NCI-H1694 treated with DMSO at 0.1 percent for 48 hours (cell line): Measurements from ENCODE around the gene NAA38.
"Not testable (repeated sequence)": the region's sequence is repeated elsewhere in the genome, so short reads cannot be mapped to it uniquely, and the experiment has no call there.

Experiments used
- DNase-seq: peaks from one replicate; lab custom pipeline; 2025; lab: John Stamatoyannopoulos, UW

NAA38 gene

GRCh38 chr17:7882068-7882467 is 24.7 kb upstream of the NAA38 start:
- DNase-seq, result peak; percentile 67

- DNase-seq, result peak; percentile 96
These were observed 24.1 kb upstream of the NAA38 start for GRCh38 chr17:7881276-7882054.

- DNase-seq, result peak; percentile 11
These were observed 22.9 kb upstream of the NAA38 start for GRCh38 chr17:7880076-7880868.

- no peak for DNase-seq
These were observed 20.9 kb upstream of the NAA38 start for GRCh38 chr17:7878234-7878633.

GRCh38 chr17:7875804-7876370 is 18.5 kb upstream of the NAA38 start:
- no peak for DNase-seq

GRCh38 chr17:7873051-7873450 is 15.7 kb upstream of the NAA38 start:
- DNase-seq, result no peak

GRCh38 chr17:7867881-7868329 is 10.5 kb upstream of the NAA38 start:
- DNase-seq, result no peak

- no peak for DNase-seq
These were observed 7.8 kb upstream of the NAA38 start for GRCh38 chr17:7864995-7865650.

GRCh38 chr17:7864384-7864783 is 7.0 kb upstream of the NAA38 start:
- DNase-seq, result not testable (repeated sequence)

- DNase-seq, result peak; percentile 71
These were observed 5.5 kb upstream of the NAA38 start for GRCh38 chr17:7862692-7863437.

GRCh38 chr17:7859028-7859427 is 1.7 kb upstream of the NAA38 start:
- no peak for DNase-seq

- no peak for DNase-seq
These were observed 1.1 kb upstream of the NAA38 start for GRCh38 chr17:7858522-7858810.

GRCh38 chr17:7857713-7858521 is 558 bp upstream of the NAA38 start, which contains the start of gene CYB5D1:
CYB5D1 (plus strand) TSS chr17:7858003; CDS start chr17:7858135, 132 bp downstream.
- peak; percentile 98 for DNase-seq

GRCh38 chr17:7856011-7856810 is 1.1 kb downstream of the NAA38 start:
- no peak for DNase-seq

- no peak for DNase-seq
These were observed 1.7 kb downstream of the NAA38 start for GRCh38 chr17:7855660-7856010.

- no peak for DNase-seq
These were observed 2.3 kb downstream of the NAA38 start, which contains the start of gene TMEM88 for GRCh38 chr17:7854851-7855659. TMEM88 (plus strand) TSS chr17:7855066; CDS start chr17:7855075, 9 bp downstream.

GRCh38 chr17:7854078-7854777 is 3.1 kb downstream of the NAA38 start:
- no peak for DNase-seq

- DNase-seq, result no peak
These were observed 3.7 kb downstream of the NAA38 start for GRCh38 chr17:7853691-7854038.
